Neural cell (in vitro differentiated cells): ENCODE data around the gene ANKS1A.

Experiments
- CTCF ChIP-seq: fragments of 450-650 bp; IDR thresholded peaks from 2 replicates; pipeline ENCODE4 v1.5.1; 2014; ENCODE audit warnings: antibody characterized with exemption, mild to moderate bottlenecking, moderate library complexity; ENCODE audit not compliant: poor library complexity, severe bottlenecking
- EZH2 ChIP-seq: fragments of 200-600, 300-800 bp; shearing (Covaris generic), sonication (generic); IDR thresholded peaks from 2 replicates; pipeline ENCODE4 v1.6.1; 2014; ENCODE audit warnings: antibody characterized with exemption, low read length, borderline replicate concordance, mild to moderate bottlenecking; ENCODE audit not compliant: insufficient read depth, poor library complexity, severe bottlenecking
- TAF1 ChIP-seq: IDR thresholded peaks from 2 replicates; pipeline ENCODE4 v1.6.1; 2012; ENCODE audit warnings: low read depth

- TF ChIP-seq EZH2 (no peak), CTCF (no peak), TAF1 (no peak)
Observed at GRCh38 chr6:35090734-35091133, 201.7 kb downstream of the ANKS1A start.
